Measurements from ENCODE around the gene LDLRAP1. TPM values are rescaled to one million over a fixed set of nuclear protein-coding genes. Genes with fewer than 3 reads are reported as not detected.
"Not testable (repeated sequence)": the region's sequence is repeated elsewhere in the genome, so short reads cannot be mapped to it uniquely, and the experiment has no call there.

LDLRAP1 gene
- total RNA-seq, 8 experiments from 2014 or later = 0.38 to 35.0 (median 4.5) TPM

DNA sequence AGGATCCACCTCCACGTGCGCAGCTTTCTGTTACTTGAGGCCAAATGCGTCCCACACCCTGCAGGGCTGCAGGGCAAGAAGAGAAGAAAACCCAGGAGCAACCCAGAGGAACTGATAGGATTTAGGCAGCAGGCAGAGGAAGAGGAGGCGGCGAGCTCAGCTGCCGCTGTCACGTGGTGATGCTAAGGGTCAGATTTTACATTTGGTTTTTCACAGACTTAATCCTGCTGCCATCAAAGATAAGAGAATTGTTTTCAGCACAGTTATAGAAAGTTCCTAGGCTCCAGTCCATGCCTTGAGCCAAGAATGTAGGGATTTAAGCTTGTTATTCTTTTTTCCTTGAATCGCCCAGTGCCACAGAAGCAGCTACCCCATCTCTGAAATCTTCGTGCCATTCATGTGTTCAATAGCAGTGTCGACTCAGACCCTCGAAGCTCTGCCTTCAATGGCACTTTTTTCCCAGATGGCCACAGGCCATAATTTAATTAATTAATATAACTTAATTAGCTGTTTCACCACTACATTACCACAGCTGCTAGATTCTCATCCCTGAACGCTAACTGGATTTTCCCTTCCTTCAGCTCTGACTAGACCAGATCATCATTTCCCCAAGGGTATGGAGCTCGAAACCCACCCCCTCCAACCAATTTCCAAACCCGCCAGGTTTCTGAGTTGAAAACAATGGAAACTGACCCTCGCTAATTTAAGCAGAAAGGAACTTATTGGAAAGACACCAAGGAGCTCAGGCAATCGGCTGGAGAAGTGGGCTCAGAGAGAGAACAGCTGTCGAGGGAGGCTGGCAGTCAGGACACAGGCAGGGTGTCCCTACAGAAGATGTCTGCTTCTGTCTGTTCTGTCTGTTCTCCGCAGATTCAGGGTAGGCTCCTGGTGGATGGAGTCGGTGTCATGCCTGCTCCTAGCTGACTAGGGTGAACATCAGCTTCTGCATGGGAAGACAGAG lies 36.2 kb downstream of the LDLRAP1 start:
- 40 to 93% (median 77%) methylated on average over 2 to 16 of the region's 19 CpGs for WGBS, 10 experiments
- ATAC-seq (replicated peaks in 6 of 8) = peak in 1 of 8 experiments; percentile 50

DNA sequence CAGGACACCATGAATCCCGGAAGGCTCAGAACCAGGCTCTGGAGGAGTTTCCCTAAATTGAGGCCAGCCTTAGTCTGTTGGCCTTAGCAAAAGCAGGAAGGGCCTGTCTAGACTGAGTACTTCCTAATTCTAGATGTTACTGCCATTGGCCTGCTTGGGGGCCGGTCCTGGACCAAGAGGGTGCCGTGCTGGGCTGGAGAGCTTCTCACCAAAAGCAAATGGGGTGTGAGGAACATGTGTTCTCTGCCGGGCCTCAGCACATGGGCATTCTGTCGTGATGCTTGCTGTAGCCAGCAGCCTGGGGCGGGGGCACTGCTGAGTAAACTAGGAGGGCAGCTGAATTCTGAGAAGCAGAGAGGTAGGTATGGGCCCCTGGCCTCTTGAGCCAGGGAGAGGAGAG lies 37.5 kb downstream of the LDLRAP1 start:
- in situ Hi-C loops (cut with MboI; ENCODE audit: low pct_unique_long_range_greater_than_20kb in 2 of 9, low sequenced_read_pairs in 9 of 9, unreplicated experiment in 9 of 9) = no loop called here
- H3K4me1 ChIP-seq (replicated peaks in 1 of 2) = peaks cover 0 to 10% of the 10 kb centered on the region in 2 donors
- H3K27ac ChIP-seq = no peak overlapping the region
- ATAC-seq (replicated peaks in 6 of 8) = peak in 4 of 8 experiments; percentile 10 to 44 (median 18)
- no peak overlapping the region for H3K4me3 ChIP-seq
- WGBS, 10 experiments = 67 to 100% (median 76%) methylated on average over 1 to 6 of the region's 6 CpGs; no CpG with 5 or more reads in 4 of the 10 experiments

More for the DNA sequence above, 36.2 kb downstream of the LDLRAP1 start:
- Histone ChIP-seq H3K4me1 (replicated peaks in 1 of 2) (peaks cover 0 to 10% of the 10 kb centered on the region in 2 donors), H3K4me3 (no peak overlapping the region), H3K27ac (no peak overlapping the region)
- in situ Hi-C loops (cut with MboI; ENCODE audit: low pct_unique_long_range_greater_than_20kb in 2 of 9, low sequenced_read_pairs in 9 of 9, unreplicated experiment in 9 of 9) = no loop called here

DNA sequence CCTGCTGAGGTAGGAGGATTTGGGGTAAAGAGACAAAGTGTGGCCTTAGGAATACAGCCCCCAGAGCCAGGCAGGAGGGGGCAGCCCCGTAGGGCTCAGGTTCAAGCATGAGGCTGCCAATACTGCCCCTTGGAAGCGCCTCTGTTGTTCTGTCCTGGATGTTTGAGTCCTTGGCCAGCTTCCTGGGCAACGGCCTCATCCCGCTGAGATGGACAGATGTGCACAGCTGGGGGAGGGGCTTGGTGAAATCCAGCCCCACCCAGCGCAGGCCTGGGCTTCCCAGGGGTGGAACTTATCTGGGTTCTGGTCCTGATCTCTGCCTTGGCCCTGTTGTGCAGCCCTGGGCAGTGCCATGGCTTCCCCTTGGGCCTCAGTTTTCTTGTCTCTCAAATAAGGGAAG lies 38.4 kb downstream of the LDLRAP1 start:
- Histone ChIP-seq H3K27ac (no peak overlapping the region), H3K4me1 (replicated peaks in 1 of 2) (peaks cover 0 to 10% of the 10 kb centered on the region in 2 donors), H3K4me3 (no peak overlapping the region)
- in situ Hi-C loops (cut with MboI; ENCODE audit: low pct_unique_long_range_greater_than_20kb in 2 of 9, low sequenced_read_pairs in 9 of 9, unreplicated experiment in 9 of 9) = no loop called here
- 40 to 73% (median 61%) methylated on average over 1 to 5 of the region's 5 CpGs; no CpG with 5 or more reads in 5 of the 10 experiments for WGBS, 10 experiments
- ATAC-seq (replicated peaks in 6 of 8) = peak in 3 of 8 experiments; percentile 19 to 62 (median 29)

DNA sequence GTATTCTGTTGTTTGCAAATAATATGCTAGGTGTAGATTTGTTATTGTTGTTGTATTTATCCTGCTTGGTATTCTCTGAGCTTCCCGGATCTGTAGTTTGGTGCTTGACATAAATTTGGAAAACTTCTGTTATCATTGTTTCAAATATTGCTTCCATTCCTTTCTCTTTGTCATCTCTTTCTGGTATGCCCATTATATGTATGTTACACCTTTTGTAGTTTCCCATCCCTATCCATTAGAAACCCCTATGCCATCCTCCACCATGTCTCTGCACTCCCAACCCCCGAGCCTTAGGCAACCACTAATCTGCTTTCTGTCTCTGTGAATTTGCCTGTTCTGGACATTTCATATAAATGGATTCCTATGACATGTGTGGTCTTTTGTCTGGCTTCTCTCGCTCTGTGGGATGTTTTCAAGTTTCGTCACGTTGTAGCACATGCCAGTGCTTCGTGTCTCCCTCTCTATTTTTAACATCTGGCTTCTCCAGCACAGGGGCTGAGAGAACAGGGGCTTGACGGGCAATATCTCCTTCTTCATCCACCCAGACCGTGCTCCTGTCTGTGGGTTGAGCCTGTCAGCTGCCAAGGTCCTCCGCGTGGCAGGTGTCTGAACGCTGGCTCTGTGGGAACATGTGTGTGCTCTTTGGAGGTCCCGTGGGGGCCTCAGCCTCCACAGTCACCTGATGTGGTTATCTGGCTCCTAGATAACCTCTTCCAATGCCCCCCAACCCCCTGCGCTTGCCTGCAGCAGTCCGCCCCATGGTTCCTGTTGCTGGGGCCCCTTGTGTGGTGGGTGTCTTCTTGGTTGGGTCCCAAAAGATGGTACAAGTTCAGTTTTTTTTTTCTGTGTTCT lies 40.3 kb downstream of the LDLRAP1 start:
- in situ Hi-C loops (cut with MboI; ENCODE audit: low pct_unique_long_range_greater_than_20kb in 2 of 9, low sequenced_read_pairs in 9 of 9, unreplicated experiment in 9 of 9) = no loop called here
- H3K4me1 ChIP-seq (replicated peaks in 1 of 2) = peaks cover 2 to 10% of the 10 kb centered on the region in 2 donors
- ATAC-seq (replicated peaks in 6 of 8) = no peak
- 40 to 100% (median 89%) methylated on average over 2 to 13 of the region's 14 CpGs; no CpG with 5 or more reads in 1 of the 10 experiments for WGBS, 10 experiments
- no peak overlapping the region for H3K27ac ChIP-seq
- no peak overlapping the region for H3K4me3 ChIP-seq

DNA sequence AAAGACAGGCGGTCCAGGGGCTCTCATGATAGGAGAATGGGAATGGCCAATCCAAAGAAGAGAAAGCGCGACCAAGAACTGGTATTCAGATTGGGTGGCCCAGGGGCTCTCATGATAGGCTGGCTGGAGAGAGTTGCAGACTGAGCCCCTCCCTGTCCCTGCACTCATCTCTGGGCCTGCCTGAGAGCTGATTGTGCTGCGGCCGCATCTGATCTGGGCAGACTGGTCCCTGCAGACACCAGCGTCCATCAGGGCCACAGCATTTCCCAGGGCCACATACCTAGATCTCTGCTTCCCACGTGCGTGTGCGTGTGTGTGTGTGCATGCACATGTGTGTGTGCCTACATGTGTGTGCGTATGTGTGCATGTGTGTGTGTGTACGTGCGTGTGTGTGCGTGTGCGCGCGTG lies 42.8 kb downstream of the LDLRAP1 start:
- in situ Hi-C loops (cut with MboI; ENCODE audit: low pct_unique_long_range_greater_than_20kb in 2 of 9, low sequenced_read_pairs in 9 of 9, unreplicated experiment in 9 of 9) = no loop called here
- H3K4me3 ChIP-seq = no peak overlapping the region
- H3K27ac ChIP-seq = no peak overlapping the region
- WGBS, 10 experiments = 72 to 90% (median 81%) methylated on average over 1 to 16 of the region's 16 CpGs; no CpG with 5 or more reads in 3 of the 10 experiments
- H3K4me1 ChIP-seq (replicated peaks in 1 of 2) = peaks cover 9 to 17% of the 10 kb centered on the region in 2 donors
- ATAC-seq (replicated peaks in 6 of 8) = peak in 2 of 8 experiments; percentile 17 to 25

DNA sequence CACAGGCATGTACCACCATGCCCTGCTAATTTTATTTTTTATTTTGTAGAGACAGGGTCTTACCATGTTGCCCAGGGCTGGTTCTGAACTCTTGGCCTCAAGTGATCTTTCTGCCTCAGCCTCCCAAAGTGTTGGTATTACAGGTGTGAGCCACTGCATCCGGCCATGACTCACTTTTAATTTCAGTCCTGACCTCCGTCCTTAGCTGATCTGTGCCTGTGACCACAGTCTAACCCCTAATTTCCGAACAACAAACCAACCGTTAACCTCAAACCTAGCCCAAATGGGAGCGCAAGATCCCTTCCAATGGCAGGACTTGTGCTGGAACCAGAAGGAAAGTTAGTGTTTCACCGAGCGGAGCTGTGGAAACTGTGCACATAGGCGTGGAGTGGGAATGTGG lies 43.9 kb downstream of the LDLRAP1 start:
- Histone ChIP-seq H3K4me3 (no peak overlapping the region), H3K4me1 (replicated peaks in 1 of 2) (peaks cover 3 to 18% of the 10 kb centered on the region in 2 donors), H3K27ac (no peak overlapping the region)
- in situ Hi-C loops (cut with MboI; ENCODE audit: low pct_unique_long_range_greater_than_20kb in 2 of 9, low sequenced_read_pairs in 9 of 9, unreplicated experiment in 9 of 9) = no loop called here
- WGBS, 10 experiments = 68 to 100% (median 90%) methylated on average over 2 to 8 of the region's 8 CpGs; no CpG with 5 or more reads in 1 of the 10 experiments
- ATAC-seq (replicated peaks in 6 of 8) = no peak

DNA sequence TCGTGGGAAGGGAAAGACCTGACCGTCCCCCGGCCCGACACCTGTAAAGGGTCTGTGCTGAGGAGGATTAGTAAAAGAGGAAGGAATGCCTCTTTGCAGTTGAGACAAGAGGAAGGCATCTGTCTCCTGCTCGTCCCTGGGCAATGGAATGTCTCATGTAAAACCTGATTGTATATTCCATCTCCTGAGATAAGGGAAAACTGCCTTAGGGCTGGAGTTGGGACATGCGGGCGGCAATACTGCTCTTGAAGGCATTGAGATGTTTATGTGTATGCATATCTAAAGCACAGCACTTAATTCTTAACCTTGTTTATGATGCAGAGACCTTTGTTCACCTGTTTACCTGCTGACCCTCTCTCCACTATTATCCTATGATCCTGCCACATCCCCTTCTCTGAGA lies 44.8 kb downstream of the LDLRAP1 start:
- in situ Hi-C loops (cut with MboI; ENCODE audit: low pct_unique_long_range_greater_than_20kb in 2 of 9, low sequenced_read_pairs in 9 of 9, unreplicated experiment in 9 of 9); H3K27ac ChIP-seq; ATAC-seq (replicated peaks in 6 of 8); H3K4me3 ChIP-seq: not testable (repeated sequence)
- 50 to 100% (median 87%) methylated on average over 1 to 3 of the region's 7 CpGs; no CpG with 5 or more reads in 4 of the 10 experiments for WGBS, 10 experiments
- H3K4me1 ChIP-seq (replicated peaks in 1 of 2) = peaks cover 3 to 18% of the 10 kb centered on the region in 2 donors

DNA sequence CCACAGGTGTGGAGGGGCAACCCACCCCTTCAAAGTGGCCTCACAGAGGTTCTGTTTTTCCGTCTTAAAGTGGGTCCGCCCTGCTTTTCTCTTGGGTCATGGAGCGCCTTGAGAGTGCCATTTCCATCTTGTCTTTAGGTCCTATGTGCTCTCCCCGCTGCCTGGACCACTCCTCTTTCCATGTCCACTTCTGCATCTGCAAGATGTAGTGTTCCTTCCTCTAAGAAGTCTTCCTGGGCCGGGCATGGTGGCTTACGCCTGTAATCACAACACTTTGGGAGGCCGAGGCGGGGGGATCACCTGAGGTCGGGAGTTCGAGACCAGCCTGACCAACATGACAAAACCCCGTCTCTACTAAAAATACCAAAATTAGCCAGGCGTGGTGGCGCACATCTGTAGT lies 45.4 kb downstream of the LDLRAP1 start:
- in situ Hi-C loops (cut with MboI; ENCODE audit: low pct_unique_long_range_greater_than_20kb in 2 of 9, low sequenced_read_pairs in 9 of 9, unreplicated experiment in 9 of 9); H3K4me3 ChIP-seq; H3K27ac ChIP-seq; ATAC-seq (replicated peaks in 6 of 8): not testable (repeated sequence)
- peaks cover 3 to 18% of the 10 kb centered on the region in 2 donors for H3K4me1 ChIP-seq (replicated peaks in 1 of 2)
- 94 to 100% (median 96%) methylated on average over 1 to 13 of the region's 13 CpGs; no CpG with 5 or more reads in 5 of the 10 experiments for WGBS, 10 experiments

DNA sequence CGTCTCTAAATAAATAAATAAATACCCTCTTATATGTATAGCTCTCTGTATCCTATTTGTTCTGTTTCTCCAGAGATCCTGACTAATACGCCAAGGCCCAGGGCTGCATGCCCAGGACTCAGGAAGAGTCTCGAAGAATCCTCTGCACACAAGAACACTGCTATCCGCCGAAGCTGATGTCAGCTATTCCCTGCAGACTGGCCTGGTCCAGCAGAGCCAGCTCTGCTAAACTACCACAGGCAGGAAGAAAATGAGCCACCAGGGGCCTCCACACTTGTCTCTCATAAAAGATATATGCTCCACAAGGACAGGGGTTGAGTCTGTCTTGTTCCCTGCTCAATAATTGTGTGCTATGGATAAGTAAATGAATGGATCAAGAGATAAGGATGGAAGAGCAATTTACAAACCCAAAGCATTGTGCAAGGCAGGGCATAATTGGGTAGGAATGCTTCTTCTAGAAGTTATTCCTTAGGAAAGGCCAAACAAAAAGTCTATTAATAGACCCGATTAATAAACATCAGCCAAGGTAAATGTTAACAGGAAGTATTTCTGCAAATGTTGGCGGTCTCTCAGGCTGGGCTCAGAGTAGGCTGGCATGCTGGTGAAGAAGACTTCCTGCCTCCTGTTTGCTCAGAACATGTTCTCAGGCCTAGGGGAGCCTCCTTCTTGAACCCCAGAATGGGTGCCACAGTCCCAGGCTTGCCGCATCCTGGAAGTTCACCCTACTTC lies 46.9 kb downstream of the LDLRAP1 start:
- Histone ChIP-seq H3K27ac (peak overlapping the region; percentile 46 to 61), H3K4me1 (replicated peaks in 1 of 2) (peaks cover 3 to 18% of the 10 kb centered on the region in 2 donors), H3K4me3 (no peak overlapping the region)
- ATAC-seq (replicated peaks in 6 of 8) = peak in 5 of 8 experiments; percentile 97 to 99 (median 98)
- in situ Hi-C loops (cut with MboI; ENCODE audit: low pct_unique_long_range_greater_than_20kb in 2 of 9, low sequenced_read_pairs in 9 of 9, unreplicated experiment in 9 of 9) = no loop called here
- 14 to 100% (median 73%) methylated on average over 1 to 7 of the region's 8 CpGs for WGBS, 10 experiments

DNA sequence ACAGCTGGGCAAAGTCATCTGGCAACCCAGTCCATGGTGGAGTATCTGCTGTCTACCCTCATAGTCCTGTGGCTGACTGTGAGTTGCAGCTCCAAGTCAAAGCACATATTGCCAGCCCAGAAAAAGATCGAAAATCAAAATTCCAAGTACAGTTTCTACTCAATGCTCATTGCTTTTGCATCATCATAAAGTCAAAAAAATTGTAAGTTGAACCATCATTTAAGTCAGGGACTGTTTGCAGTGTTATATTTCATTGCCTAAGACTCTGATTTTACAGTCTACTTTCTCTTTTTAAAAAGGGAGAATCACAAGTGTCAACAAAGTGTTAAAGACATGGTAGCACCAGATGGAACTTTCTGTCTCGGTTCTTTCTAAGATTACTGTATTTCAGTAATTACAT lies 50.5 kb downstream of the LDLRAP1 start:
- Histone ChIP-seq H3K27ac (no peak overlapping the region), H3K4me1 (replicated peaks in 1 of 2) (peaks cover 3 to 16% of the 10 kb centered on the region in 2 donors), H3K4me3 (no peak overlapping the region)
- no peak for ATAC-seq (replicated peaks in 6 of 8)
- WGBS, 10 experiments = 0 to 88% (median 67%) methylated on average over 1 to 2 of the region's 2 CpGs; no CpG with 5 or more reads in 2 of the 10 experiments
- in situ Hi-C loops (cut with MboI; ENCODE audit: low pct_unique_long_range_greater_than_20kb in 2 of 9, low sequenced_read_pairs in 9 of 9, unreplicated experiment in 9 of 9) = no loop called here

DNA sequence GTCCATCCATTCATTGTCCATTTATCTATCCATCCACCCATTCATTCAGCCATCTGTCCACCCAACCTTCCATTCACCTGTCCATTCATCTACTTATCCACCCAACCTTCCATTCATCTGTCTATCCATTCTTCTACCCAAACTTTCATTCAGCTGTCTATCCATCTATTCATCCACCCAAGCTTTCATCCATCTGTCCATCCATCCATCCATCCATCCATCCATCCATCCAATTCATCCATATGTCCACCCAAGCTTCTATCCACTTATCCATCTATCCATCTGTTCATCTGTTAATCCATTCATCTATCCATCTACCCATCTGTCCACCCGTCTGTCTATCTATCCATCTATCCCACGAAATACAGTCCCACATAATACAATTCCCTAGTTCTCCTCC lies 51.6 kb downstream of the LDLRAP1 start:
- peaks cover under 1 to 10% of the 10 kb centered on the region in 2 donors for H3K4me1 ChIP-seq (replicated peaks in 1 of 2)
- no peak overlapping the region for H3K27ac ChIP-seq
- no peak for ATAC-seq (replicated peaks in 6 of 8)
- 19 to 88% (median 71%) methylated on average over 1 to 2 of the region's 2 CpGs for WGBS, 10 experiments
- in situ Hi-C loops (cut with MboI; ENCODE audit: low pct_unique_long_range_greater_than_20kb in 2 of 9, low sequenced_read_pairs in 9 of 9, unreplicated experiment in 9 of 9) = no loop called here
- no peak overlapping the region for H3K4me3 ChIP-seq

DNA sequence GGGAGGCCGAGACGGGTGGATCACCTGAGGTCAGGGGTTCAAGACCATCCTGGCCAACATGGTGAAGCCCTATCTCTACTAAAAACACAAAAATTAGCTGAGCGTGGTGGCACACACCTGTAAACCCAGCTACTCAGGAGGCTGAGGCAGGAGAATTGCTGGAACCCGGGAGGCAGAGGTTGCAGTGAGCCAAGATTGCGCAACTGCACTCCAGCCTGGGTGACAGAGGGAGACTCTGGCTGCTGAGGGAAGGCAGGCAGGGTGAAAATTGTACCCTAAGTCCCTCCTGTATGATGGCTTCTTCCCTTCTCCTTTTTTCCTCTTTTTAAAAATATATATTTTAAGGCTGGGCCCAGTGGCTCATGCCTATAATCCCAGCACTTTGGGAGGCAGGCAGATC lies 53.2 kb downstream of the LDLRAP1 start:
- 28 to 100% (median 78%) methylated on average over 1 to 5 of the region's 5 CpGs; no CpG with 5 or more reads in 5 of the 10 experiments for WGBS, 10 experiments

More for the DNA sequence above, 53.2 kb downstream of the LDLRAP1 start:
- in situ Hi-C loops (cut with MboI; ENCODE audit: low pct_unique_long_range_greater_than_20kb in 2 of 9, low sequenced_read_pairs in 9 of 9, unreplicated experiment in 9 of 9); H3K27ac ChIP-seq; H3K4me3 ChIP-seq; ATAC-seq (replicated peaks in 6 of 8); H3K4me1 ChIP-seq (replicated peaks in 1 of 2): not testable (repeated sequence)

Measured in motor neuron (in vitro differentiated cells).